Spleen (tissue), 11 donors: ENCODE measurements around the gene ZNF160. TPM values are rescaled to one million over a fixed set of nuclear protein-coding genes. Genes with fewer than 3 reads are reported as not detected.
"Not testable (repeated sequence)": the region's sequence is repeated elsewhere in the genome, so short reads cannot be mapped to it uniquely, and the experiment has no call there.

Experiments used
- DNase-seq: peaks from one replicate; pipeline ENCODE4 v3.0.0-alpha.2; 2020
- H3K27ac ChIP-seq, 8 donors: fragments of 200-600 bp; sonication (generic) in 7 of 8; 1 replicate in 4 of 8; 2 replicates in 4 of 8; pipeline versions ENCODE4 v1.5.0 to v1.8.0; 2016 to 2021; ENCODE audit warnings: inconsistent platforms in 4 of 8, mild to moderate bottlenecking in 4 of 8, moderate library complexity in 1 of 8
- H3K27me3 ChIP-seq, 7 donors: fragments of 200-600 bp; sonication (generic) in 6 of 7; replicated peaks in 1 of 7; 1 replicate in 4 of 7; 2 replicates in 3 of 7; pipeline versions ENCODE4 v1.5.0 to v1.8.0; 2016 to 2021; ENCODE audit warnings: inconsistent platforms in 3 of 7, mild to moderate bottlenecking in 1 of 7
- H3K36me3 ChIP-seq, 6 donors: fragments of 200-600 bp; sonication (generic) in 5 of 6; 1 replicate in 4 of 6; 2 replicates in 2 of 6; pipeline versions ENCODE4 v1.5.0 to v1.8.0; 2016 to 2021; ENCODE audit warnings: inconsistent platforms in 2 of 6
- H3K4me1 ChIP-seq, 6 donors: fragments of 200-600 bp; sonication (generic) in 5 of 6; 1 replicate in 3 of 6; 2 replicates in 3 of 6; pipeline versions ENCODE4 v1.5.0 to v1.8.0; 2016 to 2021; ENCODE audit warnings: inconsistent platforms in 3 of 6
- H3K4me3 ChIP-seq, 8 donors: fragments of 200-600 bp; sonication (generic) in 7 of 8; 1 replicate in 4 of 8; 2 replicates in 4 of 8; pipeline versions ENCODE4 v1.5.0 to v1.8.0; 2016 to 2021; ENCODE audit warnings: inconsistent platforms in 4 of 8, mild to moderate bottlenecking in 4 of 8, moderate library complexity in 2 of 8
- H3K9me3 ChIP-seq, 8 donors: fragments of 200-600 bp; sonication (generic) in 7 of 8; 1 replicate in 4 of 8; 2 replicates in 4 of 8; pipeline versions ENCODE4 v1.5.0 to v1.8.0; 2016 to 2021; ENCODE audit warnings: inconsistent platforms in 4 of 8
- CTCF ChIP-seq, 11 experiments: fragments of 200-600 bp in 7 of 11; fragments of 450-650 bp in 4 of 11; sonication (generic) in 4 of 11; IDR thresholded peaks in 8 of 11; conservative IDR thresholded peaks in 3 of 11; 1 replicate in 7 of 11; 2 replicates in 4 of 11; pipeline versions ENCODE4 v1.4.0 to v1.8.0; 2016 to 2021; ENCODE audit warnings: antibody characterized with exemption in 11 of 11, inconsistent platforms in 4 of 11, mild to moderate bottlenecking in 1 of 11
- POLR2A ChIP-seq, 3 donors: fragments of 450-650 bp; IDR thresholded peaks; one replicate each; pipeline ENCODE4 v1.5.1; 2017; ENCODE audit warnings: antibody characterized with exemption in 3 of 3, mild to moderate bottlenecking in 1 of 3
- POLR2AphosphoS5 ChIP-seq, 3 donors: sonication (generic); formaldehyde crosslinking; IDR thresholded peaks; one replicate each; pipeline ENCODE4 v1.5.1; 2017; ENCODE audit warnings: antibody characterized with exemption in 3 of 3
- WGBS, 5 donors: extraction: QIAGEN DNeasy Blood & Tissue Kit in 3 of 5; methylation state at CpG; one replicate each; pipeline versions ENCODE4 v1.1.5 to v1.1.7; 2013 to 2018; 5-methylcytosine and 5-hydroxymethylcytosine counted together
- intact Hi-C: fragments of 100-400 bp; cut with DNase I; formaldehyde crosslinking; loops from one replicate; pipeline ENCODE4 v1.15.0; 2023; ENCODE audit warnings: low total_unique reads
- polyA plus RNA-seq, 3 donors: library from polyadenylated mRNA; stranded (reverse); fragments of 200-250 nt; gene quantifications; one replicate each; pipeline ENCODE4 v1.2.1, GENCODE V29; 2013
- total RNA-seq, 7 donors: library from RNA; depleted of rRNA in 3 of 7; stranded (reverse); fragments of >200 nt in 3 of 7; fragmentation: NEBNext Ultra II Directional in 4 of 7; extraction: Animal tissue kit (Norgen Biotek cat#: 25700) in 4 of 7; gene quantifications; one replicate each; pipeline versions ENCODE4 v1.1.0 to v1.2.1, GENCODE V29; 2016 to 2021
- donor health status: healthy with polysubstance abuse.
- donor health status: DM: no; HTN: no; CAD: no; lungs with moderate emphysema.
- donor health status: DM: no; HTN: no; CAD: no.
- donor health status: Bipolar disorder and iron deficiency.
- donor health status: healthy.
- donor health status: DM: no; HTN: no; CAD: no.
- donor health status: DM: yes; HTN: yes; CAD: no.

The ZNF160 gene
- total and polyA plus RNA-seq, 10 donors = 14.4 to 154 (median 87.7) TPM

DNA sequence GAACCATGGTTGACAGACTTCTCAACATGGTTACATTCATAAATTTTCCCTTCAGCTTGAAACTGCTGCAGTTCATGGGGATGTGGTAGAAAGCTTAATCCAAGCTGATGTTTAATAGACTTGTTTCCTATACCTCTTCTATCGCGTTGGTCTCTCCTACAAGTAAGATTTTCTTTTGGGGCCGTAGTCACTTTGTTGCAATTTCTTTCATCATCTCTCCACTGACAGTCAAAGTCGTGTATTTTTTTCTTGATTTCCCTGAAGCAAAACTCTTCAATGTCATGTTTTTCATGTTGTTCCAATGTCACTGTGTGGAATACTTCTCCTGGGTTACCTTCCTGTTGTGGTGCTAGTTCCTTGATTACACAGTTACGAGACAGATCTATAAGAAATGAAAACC, 6.3 kb upstream of the ZNF160 start:
- no peak overlapping the region for H3K27ac ChIP-seq
- 89 to 97% (median 94%) methylated on average over 5 of the region's 5 CpGs for WGBS, 5 donors
- no peaks in the 10 kb centered on the region for H3K27me3 ChIP-seq
- H3K4me3 ChIP-seq = no peak overlapping the region
- peaks cover 2 to 44% (median 14%) of the 10 kb centered on the region in 6 donors for H3K36me3 ChIP-seq
- intact Hi-C loops = no loop called here
- H3K4me1 ChIP-seq = no peaks in the 10 kb centered on the region
- DNase-seq = no peak
- TF ChIP-seq POLR2A (IDR thresholded peaks at IDR 0.05) (no peak), CTCF (IDR thresholded peaks at IDR 0.05 in 8 of 11, conservative IDR thresholded peaks at IDR 0.05 in 3 of 11) (no peak), POLR2AphosphoS5 (IDR thresholded peaks at IDR 0.05) (no peak)
- peaks cover 0 to 69% (median 36%) of the 10 kb centered on the region in 8 donors for H3K9me3 ChIP-seq

- peak overlapping the region; percentile 55 to 84 (median 80) for H3K4me3 ChIP-seq
- TF ChIP-seq CTCF (IDR thresholded peaks at IDR 0.05 in 8 of 11, conservative IDR thresholded peaks at IDR 0.05 in 3 of 11) = no peak
- TF ChIP-seq POLR2AphosphoS5 (IDR thresholded peaks at IDR 0.05) = no peak
- no peak for TF ChIP-seq POLR2A (IDR thresholded peaks at IDR 0.05)
- H3K4me1 ChIP-seq = peaks cover 16 to 57% (median 39%) of the 10 kb centered on the region in 6 donors
- peaks cover 0 to 9% (median 5%) of the 10 kb centered on the region in 8 donors for H3K9me3 ChIP-seq
- no peaks in the 10 kb centered on the region for H3K27me3 ChIP-seq
- peak overlapping the region; percentile 84 to 98 (median 96) for H3K27ac ChIP-seq
- intact Hi-C loops = no loop called here
- WGBS, 5 donors = 0 to 1% (median 1%) methylated on average over 33 of the region's 33 CpGs
- DNase-seq = peak; percentile 86
- peaks cover 0 to 32% (median 4%) of the 10 kb centered on the region in 6 donors for H3K36me3 ChIP-seq
These were observed 427 bp downstream of the ZNF160 start for GRCh38 chr19:53102756-53103233.

GRCh38 chr19:53102206-53102755, 941 bp downstream of the ZNF160 start:
- no peak for DNase-seq
- intact Hi-C loops = no loop called here
- H3K27ac ChIP-seq = peak overlapping the region; percentile 84 to 98 (median 96)
- H3K36me3 ChIP-seq = peaks cover 0 to 37% (median 7%) of the 10 kb centered on the region in 6 donors
- peak overlapping the region; percentile 55 to 84 (median 80) for H3K4me3 ChIP-seq
- H3K4me1 ChIP-seq = peaks cover 16 to 62% (median 41%) of the 10 kb centered on the region in 6 donors
- 46 to 63% (median 53%) methylated on average over 10 of the region's 10 CpGs for WGBS, 5 donors
- H3K9me3 ChIP-seq = peaks cover 0 to 5% (median 2%) of the 10 kb centered on the region in 8 donors
- TF ChIP-seq POLR2AphosphoS5 (IDR thresholded peaks at IDR 0.05) (no peak), POLR2A (IDR thresholded peaks at IDR 0.05) (no peak), CTCF (IDR thresholded peaks at IDR 0.05 in 8 of 11, conservative IDR thresholded peaks at IDR 0.05 in 3 of 11) (no peak)
- no peaks in the 10 kb centered on the region for H3K27me3 ChIP-seq

- Histone ChIP-seq H3K36me3 (peaks cover 0 to 37% (median 7%) of the 10 kb centered on the region in 6 donors), H3K9me3 (peaks cover 0 to 4% (median 0%) of the 10 kb centered on the region in 8 donors), H3K4me3 (peak overlapping the region; percentile 55 to 84 (median 80)), H3K27me3 (no peaks in the 10 kb centered on the region), H3K4me1 (peaks cover 16 to 63% (median 41%) of the 10 kb centered on the region in 6 donors), H3K27ac (peak overlapping the region in 7 of 8 donors; percentile 94 to 98 (median 96))
- 5 to 26% (median 6%) methylated on average over 1 of the region's 1 CpG for WGBS, 5 donors
- intact Hi-C loops = no loop called here
- TF ChIP-seq POLR2AphosphoS5 (IDR thresholded peaks at IDR 0.05) = peak in 1 of 3 donors; percentile 35
- no peak for TF ChIP-seq CTCF (IDR thresholded peaks at IDR 0.05 in 8 of 11, conservative IDR thresholded peaks at IDR 0.05 in 3 of 11)
- no peak for DNase-seq
These were observed 1.7 kb downstream of the ZNF160 start for GRCh38 chr19:53101518-53101917.

GRCh38 chr19:53098570-53098969, 4.7 kb downstream of the ZNF160 start:
- WGBS, 5 donors = 90 to 96% (median 95%) methylated on average over 13 to 14 of the region's 14 CpGs
- intact Hi-C loops = loop anchor here (2.0 kb wide), 1 partner anchor 30 kb away; no protein-coding TSS in a partner anchor
- H3K4me1 ChIP-seq = peaks cover 20 to 78% (median 46%) of the 10 kb centered on the region in 6 donors
- peak overlapping the region in 1 of 8 donors; percentile 84 for H3K4me3 ChIP-seq
- not testable (repeated sequence) for H3K27me3 ChIP-seq, H3K9me3 ChIP-seq, DNase-seq
- H3K27ac ChIP-seq = peak overlapping the region in 4 of 8 donors; percentile 18 to 97 (median 96)
- peaks cover 0 to 62% (median 9%) of the 10 kb centered on the region in 6 donors for H3K36me3 ChIP-seq

GRCh38 chr19:53096982-53097690, 6.1 kb downstream of the ZNF160 start:
- intact Hi-C loops, H3K9me3 ChIP-seq, H3K27me3 ChIP-seq, DNase-seq: not testable (repeated sequence)
- 66 to 80% (median 75%) methylated on average over 4 to 5 of the region's 10 CpGs for WGBS, 5 donors
- Histone ChIP-seq H3K4me1 (peaks cover 15 to 79% (median 44%) of the 10 kb centered on the region in 6 donors), H3K36me3 (peaks cover 0 to 77% (median 9%) of the 10 kb centered on the region in 6 donors), H3K4me3 (peak overlapping the region in 1 of 8 donors; percentile 6), H3K27ac (peak overlapping the region in 6 of 8 donors; percentile 36 to 97 (median 80))
